Measurements from ENCODE around the gene TSPAN18. TPM values are rescaled to one million over a fixed set of nuclear protein-coding genes. Genes with fewer than 3 reads are reported as not detected.

The TSPAN18 gene
- total RNA-seq, 2 experiments from 2014 or later: not detected

GRCh38 chr11:44743959-44744557 is 17.3 kb downstream of the TSPAN18 start:
- POLR2A ChIA-PET: no interaction called here
- no peak for DNase-seq (ENCODE audit: low spot score)
- no TSS peak for BruUV-seq (replicated peaks)
- CTCF ChIA-PET (ENCODE audit: unreplicated experiment): no interaction called here
- Histone ChIP-seq H3K9me2 (ENCODE audit: insufficient read depth, low read length) (no peaks in the 10 kb centered on the region), H3K36me3 (ENCODE audit: insufficient read depth, low read length) (no peaks in the 10 kb centered on the region), H3K9me3 (ENCODE audit: low read length) (no peaks in the 10 kb centered on the region), H3K4me2 (ENCODE audit: low read length) (no peak overlapping the region), H3K27ac (ENCODE audit: low read depth, low read length, poor library complexity, severe bottlenecking) (no peak overlapping the region), H3K4me3 (ENCODE audit: low read depth, low read length, poor library complexity, severe bottlenecking) (no peak overlapping the region), H3K4me1 (ENCODE audit: insufficient read depth, low read length, poor library complexity, severe bottlenecking) (no peaks in the 10 kb centered on the region), H4K20me1 (ENCODE audit: insufficient read depth, low read length) (no peaks in the 10 kb centered on the region), H2AFZ (ENCODE audit: low read length) (no peak overlapping the region), H3K79me2 (ENCODE audit: insufficient read depth, low read depth, low read length) (no peaks in the 10 kb centered on the region)
- intact Hi-C loops (cut with micrococcal nuclease; ENCODE audit: unreplicated experiment): no loop called here
- TF ChIP-seq EZH2phosphoT487 (IDR thresholded peaks at IDR 0.05; ENCODE audit: borderline replicate concordance, low read depth, low read length): no peak
- no peak for TF ChIP-seq CTCF (conservative IDR thresholded peaks at IDR 0.05; ENCODE audit: low read length)

- Histone ChIP-seq H3K36me3 (ENCODE audit: insufficient read depth, low read length) (no peaks in the 10 kb centered on the region), H3K27ac (ENCODE audit: low read depth, low read length, poor library complexity, severe bottlenecking) (no peak overlapping the region), H3K9me2 (ENCODE audit: insufficient read depth, low read length) (no peaks in the 10 kb centered on the region), H3K4me3 (ENCODE audit: low read depth, low read length, poor library complexity, severe bottlenecking) (no peak overlapping the region), H3K4me1 (ENCODE audit: insufficient read depth, low read length, poor library complexity, severe bottlenecking) (no peaks in the 10 kb centered on the region), H3K4me2 (ENCODE audit: low read length) (no peak overlapping the region), H4K20me1 (ENCODE audit: insufficient read depth, low read length) (no peaks in the 10 kb centered on the region), H2AFZ (ENCODE audit: low read length) (no peak overlapping the region), H3K9me3 (ENCODE audit: low read length) (no peaks in the 10 kb centered on the region), H3K79me2 (ENCODE audit: insufficient read depth, low read depth, low read length) (no peaks in the 10 kb centered on the region)
- intact Hi-C loops (cut with micrococcal nuclease; ENCODE audit: unreplicated experiment): no loop called here
- POLR2A ChIA-PET: interaction anchor here (0.9 kb wide), 1 partner anchor 14 kb away, joined by 3 read pairs; no protein-coding TSS in a partner anchor
- CTCF ChIA-PET (ENCODE audit: unreplicated experiment): no interaction called here
- DNase-seq (ENCODE audit: low spot score): no peak
- BruUV-seq (replicated peaks): no TSS peak
- TF ChIP-seq EZH2phosphoT487 (IDR thresholded peaks at IDR 0.05; ENCODE audit: borderline replicate concordance, low read depth, low read length) (no peak), CTCF (conservative IDR thresholded peaks at IDR 0.05; ENCODE audit: low read length) (no peak)
Measured at GRCh38 chr11:44746894-44747293, 20.1 kb downstream of the TSPAN18 start.

GRCh38 chr11:44747316-44747715 is 20.6 kb downstream of the TSPAN18 start:
- TF ChIP-seq CTCF (conservative IDR thresholded peaks at IDR 0.05; ENCODE audit: low read length): no peak
- TF ChIP-seq EZH2phosphoT487 (IDR thresholded peaks at IDR 0.05; ENCODE audit: borderline replicate concordance, low read depth, low read length): no peak
- Histone ChIP-seq H3K9me2 (ENCODE audit: insufficient read depth, low read length) (no peaks in the 10 kb centered on the region), H3K4me1 (ENCODE audit: insufficient read depth, low read length, poor library complexity, severe bottlenecking) (no peaks in the 10 kb centered on the region), H3K27ac (ENCODE audit: low read depth, low read length, poor library complexity, severe bottlenecking) (no peak overlapping the region), H3K36me3 (ENCODE audit: insufficient read depth, low read length) (no peaks in the 10 kb centered on the region), H4K20me1 (ENCODE audit: insufficient read depth, low read length) (no peaks in the 10 kb centered on the region), H3K4me3 (ENCODE audit: low read depth, low read length, poor library complexity, severe bottlenecking) (no peak overlapping the region), H3K79me2 (ENCODE audit: insufficient read depth, low read depth, low read length) (no peaks in the 10 kb centered on the region), H2AFZ (ENCODE audit: low read length) (no peak overlapping the region), H3K4me2 (ENCODE audit: low read length) (no peak overlapping the region), H3K9me3 (ENCODE audit: low read length) (no peaks in the 10 kb centered on the region)
- intact Hi-C loops (cut with micrococcal nuclease; ENCODE audit: unreplicated experiment): no loop called here
- CTCF ChIA-PET (ENCODE audit: unreplicated experiment): no interaction called here
- BruUV-seq (replicated peaks): no TSS peak
- DNase-seq (ENCODE audit: low spot score): no peak
- POLR2A ChIA-PET: interaction anchor here (0.9 kb wide), 1 partner anchor 14 kb away, joined by 3 read pairs; no protein-coding TSS in a partner anchor
